Right lobe of liver (tissue), 4 donors: ENCODE measurements around the gene CTSH.
"Not testable (repeated sequence)": the region's sequence is repeated elsewhere in the genome, so short reads cannot be mapped to it uniquely, and the experiment has no call there.

Experiments used
- POLR2A ChIP-seq: fragments of 450-650 bp; IDR thresholded peaks from one replicate; pipeline ENCODE4 v1.6.1; 2017; ENCODE audit warnings: antibody characterized with exemption, mild to moderate bottlenecking
- TF ChIP-seq, protein P1 (sequence below), 4 donors: fragments of 200-600 bp in 3 of 4; fragments of 450-650 bp in 1 of 4; IDR thresholded peaks; one replicate each; pipeline versions ENCODE4 v1.5.1 to v1.8.0; 2016 to 2022; ENCODE audit warnings: antibody characterized with exemption in 4 of 4, mild to moderate bottlenecking in 2 of 4
- donor health status: DM: no; HTN: no; CAD: no.
- donor health status: DM: no; HTN: no; CAD: no.
- donor health status: DM: no; HTN: yes; CAD: no.

DNA sequence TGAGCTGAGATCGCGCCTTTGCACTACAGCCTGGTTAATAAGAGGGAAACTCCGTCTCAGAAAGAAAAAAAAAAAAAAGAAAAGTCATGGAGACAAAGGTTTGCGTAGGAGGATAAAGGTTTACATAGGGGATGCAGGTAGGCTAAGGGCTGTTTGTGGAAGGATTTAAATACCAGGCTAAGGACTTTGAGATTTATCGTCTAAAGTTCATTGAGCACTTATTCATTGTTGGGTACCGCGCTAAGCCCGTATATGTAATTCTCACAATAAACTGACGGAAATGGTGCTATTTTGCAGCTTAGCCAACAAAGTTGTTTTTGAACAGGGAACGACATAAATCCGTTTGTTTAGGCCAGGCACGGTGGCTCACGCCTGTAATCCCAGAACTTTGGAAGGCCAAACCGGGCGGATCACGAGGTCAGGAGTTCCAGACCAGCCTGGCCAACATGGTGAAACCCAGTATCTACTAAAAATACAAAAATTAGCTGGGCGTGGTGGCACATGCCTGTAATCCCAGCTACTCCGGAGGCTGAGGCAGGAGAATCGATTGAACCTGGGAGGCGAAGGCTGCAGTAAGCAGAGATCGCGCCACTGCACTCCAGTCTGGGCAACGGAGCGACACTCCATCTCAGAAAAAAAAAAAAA, 73.2 kb downstream of the CTSH start:
- TF ChIP-seq, protein P1, sequence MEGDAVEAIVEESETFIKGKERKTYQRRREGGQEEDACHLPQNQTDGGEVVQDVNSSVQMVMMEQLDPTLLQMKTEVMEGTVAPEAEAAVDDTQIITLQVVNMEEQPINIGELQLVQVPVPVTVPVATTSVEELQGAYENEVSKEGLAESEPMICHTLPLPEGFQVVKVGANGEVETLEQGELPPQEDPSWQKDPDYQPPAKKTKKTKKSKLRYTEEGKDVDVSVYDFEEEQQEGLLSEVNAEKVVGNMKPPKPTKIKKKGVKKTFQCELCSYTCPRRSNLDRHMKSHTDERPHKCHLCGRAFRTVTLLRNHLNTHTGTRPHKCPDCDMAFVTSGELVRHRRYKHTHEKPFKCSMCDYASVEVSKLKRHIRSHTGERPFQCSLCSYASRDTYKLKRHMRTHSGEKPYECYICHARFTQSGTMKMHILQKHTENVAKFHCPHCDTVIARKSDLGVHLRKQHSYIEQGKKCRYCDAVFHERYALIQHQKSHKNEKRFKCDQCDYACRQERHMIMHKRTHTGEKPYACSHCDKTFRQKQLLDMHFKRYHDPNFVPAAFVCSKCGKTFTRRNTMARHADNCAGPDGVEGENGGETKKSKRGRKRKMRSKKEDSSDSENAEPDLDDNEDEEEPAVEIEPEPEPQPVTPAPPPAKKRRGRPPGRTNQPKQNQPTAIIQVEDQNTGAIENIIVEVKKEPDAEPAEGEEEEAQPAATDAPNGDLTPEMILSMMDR (IDR thresholded peaks at IDR 0.05) = not testable (repeated sequence)
- TF ChIP-seq POLR2A = not testable (repeated sequence)
